Mesothelial cell of epicardium (in vitro differentiated cells): ENCODE results near the gene HOXA4. TPM values are rescaled to one million over a fixed set of nuclear protein-coding genes. Genes with fewer than 3 reads are reported as not detected.

ENCODE experiments used
- DNase-seq, 2 experiments: peaks; one replicate each; pipeline ENCODE4 v3.0.0; 2021; ENCODE audit warnings: low spot score in 2 of 2; ENCODE audit not compliant: unreplicated experiment in 2 of 2
- H3K27ac Mint-ChIP-seq: 2 replicates; pipeline ENCODE4 v1.8.0; 2021; ENCODE audit warnings: mixed read lengths
- H3K27me3 Mint-ChIP-seq: 2 replicates; pipeline ENCODE4 v1.8.0; 2021; ENCODE audit warnings: low read depth, mixed read lengths
- H3K36me3 Mint-ChIP-seq: 2 replicates; pipeline ENCODE4 v1.8.0; 2021; ENCODE audit warnings: mixed read lengths
- H3K4me1 Mint-ChIP-seq: 2 replicates; pipeline ENCODE4 v1.8.0; 2021; ENCODE audit warnings: mixed read lengths
- H3K4me3 Mint-ChIP-seq: 2 replicates; pipeline ENCODE4 v1.8.0; 2021; ENCODE audit warnings: mild to moderate bottlenecking, moderate library complexity, mixed read lengths
- H3K9me3 Mint-ChIP-seq: 2 replicates; pipeline ENCODE4 v1.8.0; 2021; ENCODE audit warnings: mixed read lengths
- CTCF ChIP-seq: fragments of 200-600 bp; sonication (generic); IDR thresholded peaks from one replicate; pipeline ENCODE4 v1.5.0; 2021; ENCODE audit warnings: antibody characterized with exemption; ENCODE audit not compliant: unreplicated experiment
- total RNA-seq: library from RNA; stranded (reverse); gene quantifications from 3 replicates; pipeline ENCODE4 v1.2.1, GENCODE V29; 2021

HOXA4 gene
- total RNA-seq, 1 donor from 2014 or later, result 55.9 TPM

GRCh38 chr7:27112955-27113949 is 17.3 kb downstream of the HOXA4 start:
- H3K4me1 Mint-ChIP-seq, result peaks cover 53% of the 10 kb centered on the region
- H3K9me3 Mint-ChIP-seq, result no peaks in the 10 kb centered on the region
- TF ChIP-seq CTCF, result no peak
- H3K36me3 Mint-ChIP-seq, result peaks cover 18% of the 10 kb centered on the region
- peak overlapping the region; percentile 100 for H3K27ac Mint-ChIP-seq
- peak; percentile 68 to 86 for DNase-seq
- H3K27me3 Mint-ChIP-seq, result no peaks in the 10 kb centered on the region
- H3K4me3 Mint-ChIP-seq, result peak overlapping the region; percentile 98

- H3K36me3 Mint-ChIP-seq, result peaks cover 19% of the 10 kb centered on the region
- DNase-seq, result no peak
- H3K27me3 Mint-ChIP-seq, result no peaks in the 10 kb centered on the region
- no peaks in the 10 kb centered on the region for H3K9me3 Mint-ChIP-seq
- peak overlapping the region; percentile 100 for H3K27ac Mint-ChIP-seq
- TF ChIP-seq CTCF, result no peak
- H3K4me1 Mint-ChIP-seq, result peaks cover 54% of the 10 kb centered on the region
- H3K4me3 Mint-ChIP-seq, result peak overlapping the region; percentile 98
These were observed 18.2 kb downstream of the HOXA4 start for GRCh38 chr7:27112361-27112760.

DNA sequence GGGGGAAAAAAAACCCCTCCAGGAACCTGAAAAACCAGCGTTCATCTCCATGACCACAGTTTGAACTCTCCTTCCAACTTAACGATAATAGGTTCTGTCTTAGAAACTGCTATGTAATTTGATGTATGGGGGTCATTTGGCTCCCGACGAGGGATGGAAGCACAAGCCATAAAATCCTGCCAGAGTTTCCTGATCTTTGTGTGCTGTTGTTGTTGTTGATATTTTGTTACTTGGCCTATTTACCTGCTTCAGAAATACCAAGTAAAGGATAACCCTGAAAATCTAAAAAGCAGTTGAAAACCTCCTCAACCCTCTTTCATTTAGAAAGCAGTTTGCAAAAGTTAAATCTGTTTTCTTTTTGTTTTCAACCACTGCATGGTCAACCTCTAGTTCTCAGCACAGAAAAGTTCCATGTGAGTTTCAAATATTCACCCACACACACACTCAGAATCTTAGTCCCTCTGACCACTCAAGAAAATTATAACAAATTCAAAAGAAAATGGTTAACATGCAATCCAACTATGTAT is 18.7 kb downstream of the HOXA4 start:
- Mint-ChIP-seq H3K4me1 (peaks cover 53% of the 10 kb centered on the region), H3K27me3 (no peaks in the 10 kb centered on the region), H3K9me3 (no peaks in the 10 kb centered on the region), H3K4me3 (peak overlapping the region; percentile 98), H3K36me3 (peaks cover 19% of the 10 kb centered on the region), H3K27ac (peak overlapping the region; percentile 100)
- DNase-seq, result no peak
- TF ChIP-seq CTCF, result no peak

DNA sequence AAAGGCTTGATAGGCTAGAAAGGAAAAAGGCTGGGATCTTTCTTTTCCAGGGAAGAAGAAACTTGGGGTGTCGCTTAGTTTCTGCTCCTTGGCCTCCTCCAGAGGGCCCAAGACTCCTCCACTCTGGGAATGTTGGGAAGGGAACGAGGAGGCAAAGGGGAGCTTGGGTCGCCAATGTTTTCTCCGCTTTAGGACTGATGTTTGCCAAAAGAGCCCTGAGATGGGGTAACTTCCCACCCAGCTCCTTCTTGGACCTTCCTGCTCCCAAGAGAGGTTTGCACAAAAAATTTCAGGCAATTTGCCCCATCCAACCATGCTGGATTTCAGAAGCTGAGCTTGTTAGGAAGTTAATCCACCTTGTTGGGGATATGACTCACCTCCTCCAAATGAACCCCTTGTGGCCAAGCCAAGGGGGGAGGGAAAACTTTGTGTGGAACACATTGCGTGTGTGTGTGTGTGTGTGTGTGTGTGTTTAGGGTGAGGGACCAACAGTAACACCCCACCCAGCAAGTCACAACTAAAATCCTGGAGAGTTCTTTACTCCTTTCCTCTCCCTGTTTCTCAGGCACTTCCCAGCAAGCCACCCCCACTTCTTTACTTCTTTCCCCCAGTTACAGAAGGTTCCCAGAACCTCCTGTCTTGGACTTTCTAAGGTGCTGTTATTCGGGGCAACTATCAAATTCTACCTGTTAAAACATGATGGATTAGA is 19.4 kb downstream of the HOXA4 start:
- TF ChIP-seq CTCF, result no peak
- peak overlapping the region; percentile 98 for H3K4me3 Mint-ChIP-seq
- peaks cover 14% of the 10 kb centered on the region for H3K36me3 Mint-ChIP-seq
- no peaks in the 10 kb centered on the region for H3K27me3 Mint-ChIP-seq
- no peaks in the 10 kb centered on the region for H3K9me3 Mint-ChIP-seq
- peaks cover 55% of the 10 kb centered on the region for H3K4me1 Mint-ChIP-seq
- no peak for DNase-seq
- peak overlapping the region; percentile 100 for H3K27ac Mint-ChIP-seq

DNA sequence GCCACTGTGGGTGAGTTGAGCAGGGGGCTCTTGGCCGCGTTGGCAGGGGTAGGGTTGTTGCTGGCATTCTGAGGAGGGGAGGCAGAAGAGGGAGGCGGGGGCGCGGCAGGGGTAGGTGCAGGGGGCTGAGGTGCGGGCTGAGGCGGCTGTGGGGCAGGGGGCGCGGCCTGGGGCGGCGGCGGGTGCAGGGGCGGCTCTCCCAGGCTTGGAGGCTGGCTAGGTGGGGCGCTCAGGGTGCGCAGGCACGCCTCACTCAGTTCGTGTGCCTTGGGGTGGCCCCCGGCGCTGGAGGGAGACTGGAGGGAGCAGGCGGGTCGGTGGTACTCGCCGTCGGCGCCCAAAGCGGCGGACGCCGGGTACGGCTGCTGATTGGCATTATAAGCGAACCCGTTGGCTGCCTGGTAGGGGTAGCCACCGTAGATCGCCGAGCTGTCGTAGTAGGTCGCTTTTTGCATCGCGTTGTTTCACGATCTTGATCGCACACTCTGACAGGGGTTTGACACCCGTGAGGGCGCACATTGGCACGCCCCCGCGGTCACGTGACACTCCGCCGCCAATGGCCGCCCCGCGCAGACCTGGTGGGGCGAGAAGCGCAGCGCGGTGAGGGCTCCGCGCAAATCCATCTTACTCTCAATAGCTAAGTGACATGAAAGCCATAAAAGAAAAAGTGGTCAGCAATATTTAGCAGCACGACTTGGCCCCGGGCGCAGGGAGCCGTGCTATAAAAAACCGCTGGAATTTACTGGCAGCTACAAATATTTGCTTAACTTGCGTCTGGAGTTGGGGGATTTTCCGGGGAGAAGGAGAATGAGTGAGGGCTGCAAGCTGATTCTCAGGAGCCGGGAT is 20.1 kb downstream of the HOXA4 start:
- H3K27me3 Mint-ChIP-seq, result no peaks in the 10 kb centered on the region
- peak; percentile 82 to 93 for DNase-seq
- peaks cover 63% of the 10 kb centered on the region for H3K4me1 Mint-ChIP-seq
- no peaks in the 10 kb centered on the region for H3K9me3 Mint-ChIP-seq
- H3K27ac Mint-ChIP-seq, result peak overlapping the region; percentile 100
- no peak for TF ChIP-seq CTCF
- peak overlapping the region; percentile 98 for H3K4me3 Mint-ChIP-seq
- H3K36me3 Mint-ChIP-seq, result peaks cover 8% of the 10 kb centered on the region
